ENCODE measurements around the gene CCDC91.

- TF ChIP-seq CTCF (IDR thresholded peaks at IDR 0.05; ENCODE audit: low read depth, low read length) (no peak), EZH2phosphoT487 (IDR thresholded peaks at IDR 0.05; ENCODE audit: low read depth) (no peak)
These were observed 255.8 kb downstream of the CCDC91 start for GRCh38 chr12:28446031-28446430.
